NK-92 treated with Interleukin-12 subunit alpha and Interleukin-12 subunit beta, amount 100 ng/mL, for 24 hours (cell line): ENCODE data around the gene KPNA2.
"Not testable (repeated sequence)": the region's sequence is repeated elsewhere in the genome, so short reads cannot be mapped to it uniquely, and the experiment has no call there.

ENCODE experiments used
- DNase-seq: peaks from one replicate; lab custom pipeline; 2025; lab: John Stamatoyannopoulos, UW

KPNA2 gene

GRCh38 chr17:68020409-68020756, 15.2 kb upstream of the KPNA2 start:
- DNase-seq: no peak

- DNase-seq: not testable (repeated sequence)
Measured at GRCh38 chr17:68020791-68021190, 14.7 kb upstream of the KPNA2 start.

- DNase-seq: no peak
Measured at GRCh38 chr17:68021963-68022362, 13.6 kb upstream of the KPNA2 start.

- DNase-seq: not testable (repeated sequence)
Measured at GRCh38 chr17:68022547-68022946, 13.0 kb upstream of the KPNA2 start.

GRCh38 chr17:68029512-68030215, 5.9 kb upstream of the KPNA2 start:
- no peak for DNase-seq

- DNase-seq: no peak
Measured at GRCh38 chr17:68033636-68034451, 1.7 kb upstream of the KPNA2 start.

- no peak for DNase-seq
Measured at GRCh38 chr17:68034452-68034776, 1.1 kb upstream of the KPNA2 start.

- DNase-seq: peak; percentile 95
Measured at GRCh38 chr17:68035131-68035522, 408 bp upstream of the KPNA2 start.

- DNase-seq: no peak
Measured at GRCh38 chr17:68036304-68037147, 991 bp downstream of the KPNA2 start.

GRCh38 chr17:68047153-68047846, 11.8 kb downstream of the KPNA2 start:
- DNase-seq: no peak

- DNase-seq: not testable (repeated sequence)
Measured at GRCh38 chr17:68047890-68048542, 12.5 kb downstream of the KPNA2 start.

- no peak for DNase-seq
Measured at GRCh38 chr17:68048996-68049395, 13.5 kb downstream of the KPNA2 start.

- DNase-seq: not testable (repeated sequence)
Measured at GRCh38 chr17:68049812-68050437, 14.4 kb downstream of the KPNA2 start.

- not testable (repeated sequence) for DNase-seq
Measured at GRCh38 chr17:68051321-68052312, 16.1 kb downstream of the KPNA2 start.

- DNase-seq: no peak
Measured at GRCh38 chr17:68052810-68053209, 17.3 kb downstream of the KPNA2 start.

GRCh38 chr17:68053231-68054013, 17.9 kb downstream of the KPNA2 start:
- DNase-seq: no peak

- DNase-seq: no peak
Measured at GRCh38 chr17:68054296-68054900, 18.9 kb downstream of the KPNA2 start.

- DNase-seq: no peak
Measured at GRCh38 chr17:68057531-68057952, 22.0 kb downstream of the KPNA2 start.

- DNase-seq: no peak
Measured at GRCh38 chr17:68060336-68060735, 24.8 kb downstream of the KPNA2 start.
